ENCODE results near the gene MACF1.

Gene MACF1

DNA sequence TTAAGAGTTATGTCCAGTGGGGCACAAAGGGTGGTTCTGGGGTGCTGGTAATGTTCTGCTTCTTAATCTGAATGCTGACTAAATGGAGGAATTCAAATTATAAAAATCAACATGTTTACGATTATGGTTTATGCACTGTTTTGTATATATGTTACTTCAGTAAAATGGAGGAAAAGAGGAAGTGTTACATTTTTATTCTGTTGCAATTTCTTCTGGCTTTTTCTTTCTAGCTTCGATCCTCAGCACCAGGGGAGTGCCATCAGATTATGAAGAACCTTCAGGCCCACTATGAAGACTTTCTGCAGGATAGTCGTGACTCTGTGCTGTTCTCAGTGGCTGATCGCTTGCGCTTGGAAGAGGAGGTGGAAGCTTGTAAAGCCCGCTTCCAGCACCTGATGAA lies 105.5 kb downstream of the MACF1 start:
- no peak for DNase-seq (ENCODE audit: low read depth)

DNA sequence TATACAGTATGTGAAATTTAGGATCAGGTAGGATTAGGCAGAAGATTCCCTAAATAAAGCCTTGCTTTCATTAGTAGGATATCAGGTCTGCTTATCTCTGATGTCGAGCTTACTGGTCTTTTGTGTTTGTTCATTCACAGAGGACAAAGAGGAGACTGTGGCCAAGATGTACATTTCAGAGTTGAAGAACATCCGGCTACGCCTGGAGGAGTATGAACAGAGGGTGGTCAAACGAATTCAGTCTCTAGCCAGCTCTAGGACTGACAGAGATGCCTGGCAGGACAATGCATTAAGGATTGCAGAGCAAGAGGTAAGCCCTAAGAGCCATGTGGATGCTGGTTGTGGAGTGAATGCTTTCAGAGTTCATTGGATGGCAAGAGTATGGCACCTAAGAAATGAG lies 106.2 kb downstream of the MACF1 start:
- no peak for DNase-seq (ENCODE audit: low read depth)

DNA sequence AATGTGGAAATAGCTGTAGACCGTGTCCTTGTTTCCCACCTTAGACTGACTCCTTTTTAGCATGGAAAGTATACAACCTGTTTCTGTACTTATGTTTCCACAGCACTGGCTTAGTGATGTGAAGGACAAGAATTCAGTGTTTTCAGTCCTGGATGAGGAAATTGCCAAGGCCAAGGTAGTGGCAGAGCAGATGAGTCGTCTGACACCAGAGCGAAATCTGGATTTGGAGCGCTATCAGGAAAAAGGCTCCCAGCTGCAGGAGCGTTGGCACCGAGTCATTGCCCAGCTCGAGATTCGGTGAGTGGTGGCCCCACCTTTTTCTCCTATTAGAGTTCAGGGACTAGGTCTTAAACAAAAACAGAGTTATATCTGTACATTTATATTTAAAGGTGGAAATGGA lies 112.6 kb downstream of the MACF1 start:
- no peak for DNase-seq (ENCODE audit: low read depth)

DNA sequence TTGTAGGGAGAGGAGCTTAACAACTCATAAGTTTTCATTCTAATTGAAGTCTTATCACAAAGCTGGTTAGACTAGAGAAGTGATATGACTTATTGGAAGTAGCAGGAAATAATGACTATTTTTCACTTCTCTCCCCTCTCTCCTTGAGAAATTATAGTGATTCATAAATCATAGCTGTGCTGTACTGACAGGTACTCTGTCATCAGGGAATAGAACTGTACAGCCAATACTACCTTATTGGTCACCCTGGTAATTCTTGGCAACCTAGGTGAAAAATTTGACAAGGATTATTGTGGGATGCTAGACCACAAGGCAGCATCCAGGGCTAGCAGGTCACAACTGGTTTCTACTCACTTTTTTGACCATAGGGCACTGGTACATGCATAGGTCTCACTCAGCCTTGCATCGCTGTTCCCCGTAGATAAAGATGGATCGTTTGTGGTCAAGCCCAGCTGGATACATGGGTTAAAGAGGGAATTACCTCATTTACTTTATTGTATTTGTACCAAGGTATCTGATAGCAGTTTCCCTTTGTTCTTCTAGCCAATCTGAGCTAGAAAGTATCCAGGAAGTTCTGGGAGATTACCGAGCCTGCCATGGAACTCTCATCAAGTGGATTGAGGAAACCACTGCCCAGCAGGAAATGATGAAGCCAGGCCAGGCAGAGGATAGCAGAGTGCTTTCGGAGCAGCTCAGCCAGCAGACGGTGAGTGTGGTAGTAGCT lies 113.6 kb downstream of the MACF1 start:
- DNase-seq (ENCODE audit: low read depth): no peak

DNA sequence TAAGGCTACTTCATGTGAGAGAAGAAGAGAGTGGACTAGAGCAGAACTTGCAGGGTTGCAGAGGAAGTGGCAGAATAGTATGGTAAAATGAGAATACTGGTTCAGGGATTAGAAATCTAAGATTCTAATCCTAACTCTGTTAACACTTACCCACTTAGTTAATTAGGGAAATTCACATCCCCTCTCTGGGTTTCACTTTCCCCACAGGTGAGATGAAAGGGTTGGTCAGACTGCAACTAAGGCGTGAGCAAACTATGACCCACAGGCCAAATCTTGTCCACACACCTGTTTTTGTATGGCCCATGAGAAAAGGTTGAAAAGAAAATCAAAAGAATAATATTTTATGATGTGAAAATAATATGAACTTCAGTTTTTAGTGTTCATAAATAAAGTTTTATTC lies 117.5 kb downstream of the MACF1 start:
- no peak for DNase-seq (ENCODE audit: low read depth)

DNA sequence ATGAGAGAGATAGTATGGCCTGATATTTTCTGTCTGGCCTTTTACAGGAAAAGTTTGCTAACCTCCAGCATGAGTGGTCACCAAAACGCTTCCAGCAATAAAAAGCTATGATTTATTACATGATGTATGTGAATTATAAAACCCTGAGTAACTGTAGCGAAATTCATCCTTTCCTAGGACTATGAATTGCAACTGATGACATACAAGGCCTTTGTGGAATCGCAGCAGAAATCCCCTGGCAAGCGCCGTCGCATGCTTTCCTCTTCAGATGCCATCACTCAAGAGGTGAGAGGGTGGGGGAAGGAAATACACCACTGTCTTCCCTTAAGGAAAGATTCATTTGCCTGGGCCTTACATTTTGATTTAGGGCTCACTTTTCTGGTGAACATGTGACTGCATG lies 117.9 kb downstream of the MACF1 start:
- no peak for DNase-seq (ENCODE audit: low read depth)

DNA sequence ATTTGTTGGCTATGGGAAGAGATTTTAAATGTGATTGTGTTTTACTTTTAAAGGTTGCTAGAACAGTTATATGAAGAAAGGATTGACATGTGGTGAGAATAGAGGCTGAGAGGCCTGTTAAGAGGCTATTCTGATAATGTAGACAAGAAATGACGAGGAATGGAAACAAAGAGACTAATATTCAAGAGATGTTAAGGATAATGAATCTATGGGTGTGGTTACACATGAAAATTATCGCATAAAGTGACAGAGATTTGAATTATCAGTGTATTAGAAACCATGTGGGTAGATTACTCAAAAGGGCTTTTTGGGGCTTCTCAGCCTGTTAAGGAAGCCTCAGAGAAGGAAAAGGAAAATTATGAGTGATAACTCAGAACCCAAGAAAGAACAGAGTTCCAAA lies 120.4 kb downstream of the MACF1 start:
- no peak for DNase-seq (ENCODE audit: low read depth)

DNA sequence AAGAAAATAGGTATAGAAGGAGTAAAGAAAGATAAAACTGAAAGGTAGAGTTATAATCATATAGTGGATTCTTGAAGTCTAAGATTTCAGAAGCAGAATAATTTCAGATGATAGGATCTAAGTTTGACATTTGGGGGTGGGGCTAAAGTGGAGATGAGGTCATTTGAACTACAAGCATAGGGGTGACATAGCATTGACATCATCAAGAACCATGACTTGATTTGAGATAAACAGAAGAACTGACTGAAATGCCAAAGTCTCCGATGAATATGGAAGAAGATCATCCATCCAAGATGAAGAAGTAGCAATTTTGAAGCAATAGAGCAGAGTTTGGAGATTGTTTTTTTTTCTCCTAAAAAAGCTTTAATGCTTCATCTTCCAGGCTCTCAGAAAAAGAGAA lies 122.3 kb downstream of the MACF1 start:
- no peak for DNase-seq (ENCODE audit: low read depth)

DNA sequence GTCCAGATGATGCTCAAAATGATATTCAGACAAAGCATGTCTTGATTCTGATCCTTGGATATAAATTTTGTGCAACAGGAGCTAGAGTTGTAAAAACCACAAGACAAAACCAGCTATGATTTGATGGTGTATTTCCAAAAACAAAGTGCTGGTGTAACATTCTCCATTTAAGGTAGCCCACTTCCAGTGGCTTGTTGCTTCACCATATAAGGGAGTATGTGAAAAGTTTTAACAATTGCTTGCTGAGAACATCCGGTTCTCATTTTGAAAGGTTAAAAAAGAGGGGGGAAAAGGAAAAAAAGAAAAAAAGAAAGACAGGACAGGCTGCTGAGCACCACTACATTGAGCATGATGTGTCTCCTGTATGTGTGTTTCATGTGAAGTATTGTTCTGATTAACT lies 123.6 kb downstream of the MACF1 start:
- DNase-seq (ENCODE audit: low read depth): no peak

DNA sequence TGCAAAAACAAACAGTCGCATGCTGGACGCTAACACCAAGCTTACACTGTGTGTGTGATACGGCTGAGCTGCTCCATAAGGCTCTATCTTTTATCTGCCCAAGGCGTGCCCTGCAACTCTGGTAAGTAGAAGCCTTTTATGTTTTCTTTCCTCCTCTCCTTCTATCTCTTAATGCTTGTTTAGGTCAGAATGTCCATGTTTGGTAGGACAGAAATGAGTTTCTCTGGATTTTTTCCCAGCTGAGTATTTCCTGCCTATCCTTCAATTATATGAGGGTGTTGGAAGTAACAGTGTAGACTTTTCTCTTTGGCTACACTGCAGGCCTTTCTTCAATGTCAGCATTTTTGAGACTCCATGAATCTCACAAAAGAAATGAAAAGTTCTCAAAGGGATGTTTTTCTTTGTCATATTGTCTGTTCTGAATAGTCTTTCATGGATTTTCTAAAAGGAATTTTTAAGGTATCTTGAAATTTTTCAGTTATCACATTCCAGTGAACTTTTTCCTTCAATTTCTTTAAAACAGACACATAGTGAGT lies 124.2 kb downstream of the MACF1 start:
- no peak for DNase-seq (ENCODE audit: low read depth)

DNA sequence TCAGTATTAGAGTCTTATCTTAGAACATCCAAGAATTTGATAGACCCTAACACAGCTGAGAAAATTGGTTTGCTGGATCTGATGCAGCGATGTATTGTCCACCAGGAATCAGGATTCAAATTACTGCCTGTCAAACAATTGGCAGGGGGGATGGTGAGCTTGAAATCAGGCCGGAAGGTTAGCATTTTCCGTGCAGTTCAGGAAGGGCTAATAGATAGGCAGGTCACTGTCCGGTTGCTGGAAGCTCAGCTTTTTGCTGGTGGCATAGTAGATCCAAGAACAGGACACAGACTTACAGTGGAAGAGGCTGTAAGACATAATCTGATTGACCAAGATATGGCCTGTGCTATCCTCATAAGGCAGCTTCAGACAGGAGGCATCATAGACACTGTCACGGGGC lies 127.2 kb downstream of the MACF1 start:
- DNase-seq (ENCODE audit: low read depth): no peak

DNA sequence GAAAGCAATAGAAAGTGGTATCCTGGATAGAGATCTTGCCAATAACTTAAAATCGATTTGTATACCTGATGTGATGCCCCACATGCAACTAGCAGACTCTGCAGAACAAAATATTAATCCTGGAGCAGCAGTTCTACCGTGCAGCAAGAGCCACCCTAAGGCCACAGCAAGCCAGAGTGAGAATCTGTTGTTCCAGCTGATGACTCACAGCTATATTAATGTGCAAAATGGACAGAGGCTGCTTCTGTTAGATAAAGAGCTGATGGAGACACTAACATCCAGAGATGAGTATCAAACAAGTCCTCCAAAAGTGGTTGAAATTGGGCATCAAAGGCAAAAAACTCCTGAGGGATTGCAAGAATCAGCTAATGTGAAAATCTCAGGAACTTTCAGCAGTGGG lies 127.8 kb downstream of the MACF1 start:
- no peak for DNase-seq (ENCODE audit: low read depth)

DNA sequence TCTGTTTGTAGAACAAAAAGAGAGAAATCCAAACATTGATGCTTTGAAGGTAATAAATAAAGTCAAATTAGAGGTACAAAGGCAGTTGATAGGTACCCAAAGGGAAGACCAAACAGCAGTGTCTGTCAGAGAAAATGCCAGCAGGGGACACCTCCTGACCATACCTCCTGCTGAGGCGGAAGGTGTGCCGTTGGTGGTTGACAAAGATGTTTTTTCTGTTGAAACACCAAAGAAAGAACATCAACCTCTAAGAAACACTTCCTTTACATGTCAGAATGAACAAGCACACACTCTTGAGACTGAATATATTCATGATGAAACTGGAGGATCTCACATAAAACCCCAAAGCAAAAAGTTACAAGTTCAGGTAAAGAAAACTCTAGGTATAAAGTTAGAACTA lies 128.3 kb downstream of the MACF1 start:
- no peak for DNase-seq (ENCODE audit: low read depth)

DNA sequence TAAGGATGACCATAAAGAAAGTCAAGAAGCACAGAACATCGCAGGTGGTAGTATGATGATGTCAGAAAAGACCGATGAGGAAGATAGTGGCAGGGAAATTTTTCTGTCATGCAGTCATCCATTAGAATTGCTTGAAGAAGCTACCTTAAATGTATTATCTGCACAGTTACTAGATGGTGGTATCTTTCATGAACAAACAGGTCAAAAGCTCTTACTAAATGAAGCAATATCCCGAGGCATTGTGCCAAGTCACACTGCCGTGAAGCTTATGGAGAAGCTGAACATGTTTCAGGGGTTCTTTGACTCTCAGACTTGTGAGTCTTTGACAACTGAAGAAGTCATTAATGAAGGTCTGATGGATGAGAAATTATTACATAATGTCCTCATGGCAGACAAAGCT lies 128.8 kb downstream of the MACF1 start:
- no peak for DNase-seq (ENCODE audit: low read depth)

DNA sequence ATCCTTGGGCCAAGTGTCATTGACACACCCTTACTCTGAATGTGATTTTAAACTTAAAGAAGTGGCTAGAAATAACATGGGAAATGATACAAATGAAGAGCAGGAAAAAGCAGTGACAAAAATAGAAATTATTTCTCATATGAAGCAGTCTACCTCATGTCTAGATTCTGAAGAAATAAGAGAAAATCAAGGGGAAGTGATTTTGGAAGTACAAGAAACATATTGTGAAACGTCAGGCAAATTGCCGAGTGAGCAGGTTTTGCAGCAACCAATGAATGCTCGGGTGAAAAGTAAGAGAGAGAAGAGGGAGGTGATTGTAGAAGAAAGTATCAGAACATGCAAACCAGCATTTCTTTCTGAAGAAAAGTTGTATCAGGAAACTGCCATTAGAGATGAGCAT lies 130.7 kb downstream of the MACF1 start:
- no peak for DNase-seq (ENCODE audit: low read depth)

DNA sequence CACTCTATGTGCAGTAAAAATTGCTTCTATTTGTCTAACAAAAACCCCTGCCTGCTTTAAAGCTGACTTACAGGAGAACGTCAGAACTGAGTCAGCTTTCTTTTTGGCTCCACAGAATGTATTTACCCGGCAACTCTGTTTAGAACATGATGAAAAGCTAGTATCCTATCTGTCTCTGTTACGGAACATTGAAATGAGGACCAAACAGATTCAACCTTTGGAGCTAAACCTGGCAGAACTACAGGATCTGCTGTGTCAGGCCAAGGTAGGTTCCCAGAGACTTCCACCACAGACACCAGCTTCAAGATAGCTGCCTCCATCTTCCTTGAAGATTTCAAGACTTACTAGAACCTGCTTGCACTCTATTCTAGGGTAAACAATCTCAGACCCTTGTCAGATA lies 132.6 kb downstream of the MACF1 start:
- DNase-seq (ENCODE audit: low read depth): no peak

DNA sequence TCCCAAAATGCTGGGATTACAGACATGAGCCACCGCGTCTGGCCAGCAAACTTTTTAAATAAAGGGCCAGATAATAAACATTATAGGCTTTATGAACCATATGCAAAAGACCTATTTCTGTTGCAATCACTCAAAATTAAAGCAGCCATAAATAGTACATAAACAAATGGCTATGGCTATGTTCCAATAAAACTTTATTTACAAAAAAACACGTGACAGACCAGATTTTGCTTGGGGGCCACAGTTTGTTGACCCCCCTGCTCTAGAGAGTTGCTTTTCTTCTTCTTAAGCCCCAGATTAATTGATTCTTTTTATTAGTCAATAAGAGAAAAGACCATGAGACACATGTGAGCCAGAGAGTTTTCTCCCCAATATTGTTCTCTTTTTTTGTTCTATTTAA lies 138.3 kb downstream of the MACF1 start:
- DNase-seq (ENCODE audit: low read depth): no peak

DNA sequence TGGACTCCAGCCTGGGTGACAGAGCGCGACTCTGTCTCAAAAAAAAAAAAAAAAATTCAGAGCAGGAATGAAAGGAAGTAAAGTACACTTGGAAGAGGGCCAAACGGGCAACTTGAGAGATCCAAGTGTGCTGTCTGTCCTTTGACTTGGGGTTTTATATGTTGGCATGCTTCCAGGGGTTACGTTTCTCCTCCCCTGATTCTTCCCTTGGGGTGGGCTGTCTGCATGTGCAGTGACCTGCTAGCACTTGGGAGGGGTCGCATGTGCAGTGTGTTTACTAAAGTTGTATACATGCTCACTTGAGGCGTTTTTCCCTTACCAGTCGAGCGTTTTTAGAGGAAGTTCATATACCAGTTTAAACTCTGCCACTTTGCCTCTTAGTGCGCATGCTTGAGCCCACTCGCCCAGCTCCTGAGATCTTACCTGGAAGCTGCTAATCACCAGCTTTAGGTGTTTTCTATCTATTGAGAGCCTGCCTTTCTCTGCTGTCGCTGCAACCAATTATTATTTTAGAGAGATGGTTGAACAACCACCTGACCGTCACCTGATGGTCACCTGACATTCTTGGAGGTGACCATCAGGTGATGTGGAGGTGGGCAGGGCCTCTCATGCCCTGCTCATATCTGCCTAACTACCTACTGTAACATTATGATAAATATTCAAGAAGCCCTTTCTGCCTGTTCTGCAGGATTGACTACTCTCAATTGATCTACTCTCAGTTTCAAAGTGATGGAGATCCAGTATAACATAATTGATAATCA lies 140.1 kb downstream of the MACF1 start:
- DNase-seq (ENCODE audit: low read depth): no peak

DNA sequence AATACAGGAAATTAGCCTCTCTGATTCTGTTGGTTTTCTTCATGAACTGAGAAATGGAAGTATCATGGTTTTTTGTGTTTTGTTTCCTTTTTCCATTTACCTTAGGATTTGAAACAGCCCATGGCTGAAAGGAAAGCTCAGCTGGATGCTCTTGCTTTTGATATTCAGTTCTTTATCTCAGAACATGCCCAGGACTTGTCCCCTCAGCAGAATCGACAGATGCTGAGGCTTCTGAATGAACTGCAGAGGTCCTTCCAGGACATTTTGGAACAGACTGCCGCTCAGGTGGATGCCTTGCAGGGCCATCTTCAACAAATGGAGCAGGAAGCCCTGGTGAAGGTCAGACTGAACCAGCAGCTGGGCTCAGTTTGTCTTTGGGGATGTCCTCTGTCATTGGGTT lies 142.4 kb downstream of the MACF1 start:
- no peak for DNase-seq (ENCODE audit: low read depth)

DNA sequence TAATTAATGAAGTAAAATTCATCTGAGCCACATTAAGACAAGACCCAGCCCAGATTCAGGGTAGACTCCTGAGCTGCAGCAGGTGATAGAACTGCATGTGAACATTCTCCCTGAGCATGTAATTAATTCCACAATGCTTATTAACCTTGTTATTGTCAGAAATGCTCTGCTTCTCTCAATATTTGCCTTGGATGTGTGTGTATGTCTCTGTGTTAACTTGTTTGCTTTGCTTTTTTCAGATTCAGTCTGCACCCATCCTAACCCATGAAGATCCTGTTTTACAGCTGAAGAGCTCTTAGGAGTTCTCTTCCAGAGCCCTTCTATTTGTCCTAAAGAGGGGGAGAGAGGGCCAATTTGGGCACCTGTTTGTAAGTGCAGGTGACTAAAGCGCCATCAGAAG lies 143.8 kb downstream of the MACF1 start:
- DNase-seq (ENCODE audit: low read depth): no peak

DNA sequence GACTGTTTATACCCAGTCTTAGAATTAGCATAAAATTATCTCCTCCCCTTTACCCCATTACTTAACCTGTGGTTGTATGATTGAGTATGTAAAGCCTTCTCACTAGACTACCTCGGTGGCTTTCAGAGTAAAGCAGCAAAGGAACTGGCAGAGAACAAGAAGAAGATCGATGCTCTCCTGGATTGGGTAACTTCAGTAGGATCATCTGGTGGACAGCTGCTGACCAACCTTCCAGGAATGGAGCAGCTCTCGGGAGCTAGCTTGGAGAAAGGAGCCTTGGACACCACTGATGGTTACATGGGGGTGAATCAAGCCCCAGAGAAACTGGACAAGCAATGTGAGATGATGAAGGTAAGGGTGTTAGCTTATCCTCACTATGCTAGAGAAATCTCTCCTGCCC lies 148.4 kb downstream of the MACF1 start:
- DNase-seq (ENCODE audit: low read depth): no peak

DNA sequence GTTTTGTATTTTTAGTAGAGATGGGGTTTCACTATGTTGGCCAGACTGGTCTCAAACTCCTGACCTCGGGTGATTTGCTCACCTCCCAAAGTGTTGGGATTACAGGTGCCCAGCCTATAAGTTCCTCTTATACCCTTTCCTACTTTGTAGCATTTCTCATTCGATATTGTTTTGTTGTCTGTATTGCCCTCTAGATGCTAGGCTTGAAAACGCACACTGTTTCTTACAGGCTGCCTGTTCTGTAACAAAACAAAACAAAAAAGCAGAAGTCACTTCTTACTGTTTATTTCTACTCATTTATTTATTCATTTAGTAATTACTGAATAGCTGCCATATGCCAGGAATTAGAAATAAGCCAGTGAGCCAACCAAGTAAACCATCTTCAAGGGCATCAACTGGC lies 150.1 kb downstream of the MACF1 start:
- DNase-seq (ENCODE audit: low read depth): no peak

DNA sequence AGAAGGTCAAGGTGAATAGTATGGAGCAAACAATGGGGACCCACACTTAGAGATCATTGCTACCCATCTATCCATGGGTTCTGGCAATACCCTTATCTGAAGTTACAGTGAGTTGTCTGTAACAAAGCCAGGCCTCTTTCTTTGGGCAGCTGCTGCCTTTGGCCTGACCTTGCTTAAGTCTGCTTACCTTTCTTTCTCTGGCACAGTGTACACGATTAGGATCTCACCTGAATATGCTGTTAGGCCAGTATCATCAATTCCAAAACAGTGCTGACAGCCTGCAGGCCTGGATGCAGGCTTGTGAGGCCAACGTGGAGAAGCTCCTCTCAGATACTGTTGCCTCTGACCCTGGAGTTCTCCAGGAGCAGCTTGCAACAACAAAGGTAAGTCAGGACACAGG lies 154.0 kb downstream of the MACF1 start:
- DNase-seq (ENCODE audit: low read depth): no peak

Measured in HS-5 (cell line).